HepG2 (cell line): ENCODE measurements around the gene NCS1. TPM values are rescaled to one million over a fixed set of nuclear protein-coding genes. Genes with fewer than 3 reads are reported as not detected.
A peak's percentile ranks its signal among the peaks of the same experiment; 100 is the strongest.

Experiments used
- ATAC-seq: fragments of 200-7000 bp; cut with Tn5 transposase; 3 replicates; pipeline ENCODE4 v1.9.1; 2020; ENCODE audit warnings: mild to moderate bottlenecking, moderate library complexity
- BruUV-seq: library from RNA; stranded (reverse); fragments of 400-500 nt; replicated peaks from 2 replicates; lab custom pipeline; 2021; lab: Mats Ljungman, UMichigan
- CTCF ChIA-PET: fragments of 300-600 bp; formaldehyde crosslinking; extraction: SDS; loops from one replicate; lab custom pipeline; 2021; ENCODE audit warnings: low total read pairs, inconsistent platforms, low intra/inter-chr PET ratio; lab: Yijun Ruan, JAX
- POLR2A ChIA-PET: fragments of 350-600 bp; sonication (Branson Sonifier 250); formaldehyde crosslinking; loops from one replicate; lab custom pipeline; 2020; ENCODE audit warnings: antibody characterized with exemption, inconsistent platforms; lab: Yijun Ruan, JAX
- DNase-seq: peaks from one replicate; pipeline ENCODE4 v3.0.0-alpha.2; 2015; ENCODE audit warnings: low spot score
- FAIRE-seq: peaks from 3 replicates; lab custom pipeline; 2011; peaks lifted over from hg19 to GRCh38; lab: Jason Lieb, UNC
- H2AFZ ChIP-seq: one replicate; pipeline ENCODE4 v1.6.1; 2011; ENCODE audit warnings: low read length, inconsistent platforms
- H3K27ac ChIP-seq: fragments of 300-600 bp; 3 replicates; pipeline ENCODE4 v1.8.0; 2011; ENCODE audit warnings: mixed run types, mild to moderate bottlenecking, mixed read lengths, low read length, inconsistent platforms; ENCODE audit not compliant: insufficient read depth; ENCODE audit errors: extremely low read length
- H3K27me3 ChIP-seq, 2 experiments: fragments of 200-600 bp in 1 of 2; 2 replicates in 1 of 2; 3 replicates in 1 of 2; pipeline versions ENCODE4 v1.6.0 to v1.8.0; 2011; ENCODE audit warnings: low read length in 2 of 2, mild to moderate bottlenecking in 2 of 2, moderate library complexity in 2 of 2, inconsistent platforms in 1 of 2; ENCODE audit not compliant: insufficient read depth in 2 of 2, control insufficient read depth in 1 of 2
- H3K36me3 ChIP-seq, 2 experiments: fragments of 200-600 bp in 1 of 2; replicated peaks in 1 of 2; 2 replicates in 1 of 2; 3 replicates in 1 of 2; pipeline versions ENCODE4 v1.5.1 to v1.8.0; 2011; ENCODE audit warnings: low read length in 2 of 2, inconsistent platforms in 1 of 2; ENCODE audit not compliant: insufficient read depth in 2 of 2, control insufficient read depth in 1 of 2
- H3K4me1 ChIP-seq: 2 replicates; pipeline ENCODE4 v1.5.1; 2012; ENCODE audit warnings: low read length, inconsistent platforms; ENCODE audit not compliant: insufficient read depth
- H3K4me2 ChIP-seq: 2 replicates; pipeline ENCODE4 v1.6.0; 2011; ENCODE audit warnings: low read depth, low read length, inconsistent platforms
- H3K4me3 ChIP-seq, 3 experiments: fragments of 200-600 bp in 1 of 3; sonication (generic), shearing (Covaris generic) in 1 of 3; replicated peaks in 1 of 3; 2 replicates each; pipeline ENCODE4 v1.5.1; 2011 to 2016; ENCODE audit warnings: low read length in 3 of 3, inconsistent platforms in 2 of 3, low read depth in 2 of 3, mild to moderate bottlenecking in 2 of 3, control low read depth in 1 of 3, mixed read lengths in 1 of 3; ENCODE audit not compliant: insufficient read depth in 1 of 3
- H3K79me2 ChIP-seq: one replicate; pipeline ENCODE4 v1.6.1; 2011; ENCODE audit warnings: low read length, inconsistent platforms; ENCODE audit not compliant: insufficient read depth
- H3K9ac ChIP-seq: 2 replicates; pipeline ENCODE4 v1.6.0; 2011; ENCODE audit warnings: mild to moderate bottlenecking, low read depth, low read length, inconsistent platforms; ENCODE audit not compliant: insufficient read depth
- H3K9me3 ChIP-seq: 2 replicates; pipeline ENCODE4 v1.5.1; 2012; ENCODE audit warnings: mild to moderate bottlenecking, low read length
- H4K20me1 ChIP-seq: 2 replicates; pipeline ENCODE4 v1.6.0; 2011; ENCODE audit warnings: inconsistent platforms, mild to moderate bottlenecking, low read length, moderate library complexity; ENCODE audit not compliant: insufficient read depth
- HDAC1 ChIP-seq: sonication (generic); formaldehyde crosslinking; IDR thresholded peaks from 2 replicates; pipeline ENCODE4 v1.5.1; 2020; ENCODE audit warnings: mild to moderate bottlenecking, missing genetic modification reagents
- KLF16 ChIP-seq, 2 experiments: sonication (generic) in 1 of 2; formaldehyde crosslinking in 1 of 2; IDR thresholded peaks; 2 replicates each; pipeline versions ENCODE4 v1.6.1 to v1.8.0; 2016 to 2023; ENCODE audit warnings: missing genetic modification reagents in 2 of 2, missing compliant biosample characterization in 1 of 2
- MLXIP ChIP-seq: sonication (generic); formaldehyde crosslinking; IDR thresholded peaks from 2 replicates; pipeline ENCODE4 v1.9.0; 2021; ENCODE audit warnings: missing genetic modification reagents, borderline replicate concordance
- MXD4 ChIP-seq: IDR thresholded peaks from 2 replicates; pipeline ENCODE4 v1.6.1; 2016; ENCODE audit warnings: mild to moderate bottlenecking, missing biosample characterization, missing genetic modification reagents
- NFIC ChIP-seq: IDR thresholded peaks from 2 replicates; pipeline ENCODE4 v1.6.1; 2012; ENCODE audit warnings: mild to moderate bottlenecking, low read length, inconsistent platforms
- NPAS2 ChIP-seq: sonication (generic); formaldehyde crosslinking; IDR thresholded peaks from 2 replicates; pipeline ENCODE4 v1.8.0; 2022; ENCODE audit warnings: mild to moderate bottlenecking, missing genetic modification reagents, borderline replicate concordance
- SOX13 ChIP-seq, 3 experiments: fragments of 450-650 bp in 1 of 3; sonication (generic) in 1 of 3; formaldehyde crosslinking in 1 of 3; IDR thresholded peaks in 2 of 3; conservative IDR thresholded peaks in 1 of 3; 2 replicates each; pipeline versions ENCODE4 v1.5.0 to v1.6.1; 2016 to 2020; ENCODE audit warnings: antibody characterized with exemption in 1 of 3, mild to moderate bottlenecking in 1 of 3, missing compliant biosample characterization in 1 of 3, missing genetic modification reagents in 1 of 3, moderate library complexity in 1 of 3
- XRCC5 ChIP-seq: fragments of 200-400 bp; formaldehyde crosslinking; optimal IDR thresholded peaks from 2 replicates; pipeline ENCODE3; 2017; ENCODE audit warnings: mild to moderate bottlenecking, low read length
- ZNF619 ChIP-seq: sonication (generic); formaldehyde crosslinking; IDR thresholded peaks from 2 replicates; pipeline ENCODE4 v1.4.0; 2020; ENCODE audit warnings: mild to moderate bottlenecking, missing genetic modification reagents
- WGBS: methylation state at CpG from one replicate; pipeline ENCODE4 v1.1.6; 2017; ENCODE audit warnings: low lambda C conversion rate; 5-methylcytosine and 5-hydroxymethylcytosine counted together
- in situ Hi-C: cut with HindIII; loops from 2 replicates; pipeline ENCODE4 v1.10.0; 2017; ENCODE audit warnings: low pct_unique_long_range_greater_than_20kb; ENCODE audit not compliant: extremely low pct_ligation_motif_present
- intact Hi-C: fragments of 100-400 bp; cut with micrococcal nuclease; formaldehyde crosslinking; loops from one replicate; pipeline ENCODE4 v1.10.0; 2022; ENCODE audit not compliant: unreplicated experiment
- polyA plus RNA-seq, 8 experiments: library from polyadenylated mRNA; depleted of rRNA in 3 of 8; stranded (reverse) in 7 of 8; unstranded in 1 of 8; fragments of >200 nt; fragmentation: Illumina TruSeq in 4 of 8; extraction: Trizol in 4 of 8; gene quantifications; 2 replicates each; pipeline versions ENCODE4 v1.2.1 to v1.2.3, GENCODE V29; 2011 to 2016; ENCODE audit warnings: low read depth in 4 of 8, missing spikeins in 1 of 8, mixed read lengths in 1 of 8; ENCODE audit not compliant: insufficient read depth in 1 of 8
- total RNA-seq, 5 experiments: library from RNA; depleted of rRNA; stranded (reverse); fragments of >200 nt; fragmentation: Illumina TruSeq; extraction: Trizol; gene quantifications; 2 replicates each; pipeline ENCODE4 v1.2.3, GENCODE V29; 2016; ENCODE audit warnings: low read depth in 1 of 5
- TF ChIP-seq, protein P1 (sequence below): IDR thresholded peaks from 2 replicates; pipeline ENCODE4 v1.6.1; 2016; ENCODE audit warnings: mild to moderate bottlenecking
- TF ChIP-seq, protein P2 (sequence below): IDR thresholded peaks from 2 replicates; pipeline ENCODE4 v1.6.1; 2016; ENCODE audit warnings: missing genetic modification reagents, missing compliant biosample characterization
- TF ChIP-seq, protein P3 (sequence below): sonication (generic); formaldehyde crosslinking; IDR thresholded peaks from 2 replicates; pipeline ENCODE4 v1.4.0; 2020; ENCODE audit warnings: missing genetic modification reagents, mild to moderate bottlenecking, borderline replicate concordance

Gene NCS1
- total and polyA plus RNA-seq, 2 of the 13 experiments (the other 11 are each of a cell fraction or from before 2014, with no cell fraction given) = 4.7 to 6.1 TPM

- TF ChIP-seq, protein P1, sequence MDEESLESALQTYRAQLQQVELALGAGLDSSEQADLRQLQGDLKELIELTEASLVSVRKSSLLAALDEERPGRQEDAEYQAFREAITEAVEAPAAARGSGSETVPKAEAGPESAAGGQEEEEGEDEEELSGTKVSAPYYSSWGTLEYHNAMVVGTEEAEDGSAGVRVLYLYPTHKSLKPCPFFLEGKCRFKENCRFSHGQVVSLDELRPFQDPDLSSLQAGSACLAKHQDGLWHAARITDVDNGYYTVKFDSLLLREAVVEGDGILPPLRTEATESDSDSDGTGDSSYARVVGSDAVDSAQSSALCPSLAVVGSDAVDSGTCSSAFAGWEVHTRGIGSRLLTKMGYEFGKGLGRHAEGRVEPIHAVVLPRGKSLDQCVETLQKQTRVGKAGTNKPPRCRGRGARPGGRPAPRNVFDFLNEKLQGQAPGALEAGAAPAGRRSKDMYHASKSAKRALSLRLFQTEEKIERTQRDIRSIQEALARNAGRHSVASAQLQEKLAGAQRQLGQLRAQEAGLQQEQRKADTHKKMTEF = no peak
- TF ChIP-seq NPAS2 (no peak), MXD4 (CRISPR knock-in tag) (no peak), ZNF619 (CRISPR knock-in tag) (no peak)
Observed at GRCh38 chr9:130158001-130158400, 14.2 kb upstream of the NCS1 start (continued).

DNA sequence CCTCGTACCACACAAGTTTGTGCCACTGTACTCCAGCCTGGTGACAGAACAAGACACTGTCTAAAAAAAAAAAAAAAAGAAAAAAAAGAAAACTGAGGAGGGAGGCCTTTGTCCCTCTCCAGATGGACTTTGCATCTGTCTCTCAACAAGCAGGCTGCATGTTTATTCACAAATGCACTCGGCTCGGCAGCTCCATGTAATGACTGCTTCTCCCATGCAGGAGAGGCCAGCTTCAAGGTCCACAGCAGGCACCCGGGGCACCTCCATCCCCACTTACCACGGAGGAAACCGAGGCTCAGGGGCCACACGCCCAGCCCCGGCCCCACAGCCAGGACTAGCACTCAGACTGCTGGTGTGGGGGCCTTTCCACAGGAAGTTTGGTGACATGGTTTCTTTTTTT is 13.1 kb upstream of the NCS1 start:
- H3K9me3 ChIP-seq = no peaks in the 10 kb centered on the region
- H3K36me3 ChIP-seq = no peaks in the 10 kb centered on the region
- in situ Hi-C loops = no loop called here
- no peak overlapping the region for H3K9ac ChIP-seq
- peak overlapping the region; percentile 70 for H3K4me2 ChIP-seq
- no peak overlapping the region for H3K27ac ChIP-seq
- H3K27me3 ChIP-seq = peaks cover 0 to 2% of the 10 kb centered on the region in 2 experiments; a peak in 1 of 5 replicates
- BruUV-seq = no TSS peak
- ATAC-seq (peak; percentile 79), FAIRE-seq (peak; percentile 40), DNase-seq (peak; percentile 69)
- no peaks in the 10 kb centered on the region for H3K79me2 ChIP-seq
- ChIA-PET POLR2A (no interaction called here), CTCF (no interaction called here)
- H2AFZ ChIP-seq = no peak overlapping the region
- intact Hi-C loops = no loop called here
- 3% methylated on average over 8 of the region's 8 CpGs for WGBS
- no peaks in the 10 kb centered on the region for H4K20me1 ChIP-seq
- peak overlapping the region in 2 of 3 experiments; percentile 12 to 50; a peak in 1 of 6 replicates for H3K4me3 ChIP-seq
- H3K4me1 ChIP-seq = peaks cover 38% of the 10 kb centered on the region
- TF ChIP-seq HDAC1 (CRISPR knock-in tag) (peak; percentile 52; the same call in 1 of the 2 replicates), XRCC5 (peak; percentile 18), SOX13 (IDR thresholded peaks at IDR 0.05) (no peak), SOX13 (CRISPR knock-in tag; conservative IDR thresholded peaks at IDR 0.05 in 1 of 2, IDR thresholded peaks at IDR 0.05 in 1 of 2) (peak in 1 of 2 experiments; percentile 40; a peak in 1 of 4 replicates), KLF16 (CRISPR knock-in tag; IDR thresholded peaks at IDR 0.05) (0 out of 4 replicates have a peak, but pooled peaks of 1 of the 2 experiments have one; percentile 21), NFIC (no peak), MLXIP (CRISPR knock-in tag) (no peak)
- TF ChIP-seq, protein P2, sequence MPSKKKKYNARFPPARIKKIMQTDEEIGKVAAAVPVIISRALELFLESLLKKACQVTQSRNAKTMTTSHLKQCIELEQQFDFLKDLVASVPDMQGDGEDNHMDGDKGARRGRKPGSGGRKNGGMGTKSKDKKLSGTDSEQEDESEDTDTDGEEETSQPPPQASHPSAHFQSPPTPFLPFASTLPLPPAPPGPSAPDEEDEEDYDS (CRISPR knock-in tag) = 0 out of 2 replicates have a peak, but pooled peaks have one; percentile 18
- TF ChIP-seq, protein P3, sequence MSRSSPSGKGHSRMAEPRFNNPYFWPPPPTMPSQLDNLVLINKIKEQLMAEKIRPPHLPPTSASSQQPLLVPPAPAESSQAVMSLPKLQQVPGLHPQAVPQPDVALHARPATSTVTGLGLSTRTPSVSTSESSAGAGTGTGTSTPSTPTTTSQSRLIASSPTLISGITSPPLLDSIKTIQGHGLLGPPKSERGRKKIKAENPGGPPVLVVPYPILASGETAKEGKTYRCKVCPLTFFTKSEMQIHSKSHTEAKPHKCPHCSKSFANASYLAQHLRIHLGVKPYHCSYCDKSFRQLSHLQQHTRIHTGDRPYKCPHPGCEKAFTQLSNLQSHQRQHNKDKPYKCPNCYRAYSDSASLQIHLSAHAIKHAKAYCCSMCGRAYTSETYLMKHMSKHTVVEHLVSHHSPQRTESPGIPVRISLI (CRISPR knock-in tag) = peak; percentile 95
